ENCODE measurements around the gene STRIP2.

STRIP2 gene

GRCh38 chr7:129461809-129462208, 27.6 kb downstream of the STRIP2 start:
- TF ChIP-seq CTCF (IDR thresholded peaks at IDR 0.05; ENCODE audit: low read depth, low read length, poor library complexity, severe bottlenecking) = no peak
- no peak for TF ChIP-seq EZH2phosphoT487 (IDR thresholded peaks at IDR 0.05; ENCODE audit: borderline replicate concordance, low read length)
- H3F3A ChIP-seq (ENCODE audit: control insufficient read depth, insufficient read depth) = no peaks in the 10 kb centered on the region
- H3K27ac ChIP-seq (ENCODE audit: low read depth, low read length) = no peak overlapping the region
- no peaks in the 10 kb centered on the region for H3K27me3 ChIP-seq (ENCODE audit: control insufficient read depth, low read length)
- no peaks in the 10 kb centered on the region for H3K9me2 ChIP-seq (replicated peaks; ENCODE audit: control insufficient read depth, low read length)
- H3K79me2 ChIP-seq (ENCODE audit: control insufficient read depth, low read length) = no peaks in the 10 kb centered on the region
- no peak overlapping the region for H3K4me2 ChIP-seq (ENCODE audit: low read length)
- H3K4me3 ChIP-seq (ENCODE audit: low read length) = no peak overlapping the region
- H3K36me3 ChIP-seq (ENCODE audit: control insufficient read depth, low read length) = peaks cover 36% of the 10 kb centered on the region
- no peaks in the 10 kb centered on the region for H3K9me3 ChIP-seq (ENCODE audit: control insufficient read depth, insufficient read depth, low read length)
- H3K4me1 ChIP-seq (ENCODE audit: control insufficient read depth, low read length) = no peaks in the 10 kb centered on the region
- no peaks in the 10 kb centered on the region for H4K20me1 ChIP-seq (ENCODE audit: control insufficient read depth, insufficient read depth, low read depth, low read length)

- H3K27ac ChIP-seq (ENCODE audit: low read depth, low read length) = no peak overlapping the region
- no peaks in the 10 kb centered on the region for H3K27me3 ChIP-seq (ENCODE audit: control insufficient read depth, low read length)
- H3K79me2 ChIP-seq (ENCODE audit: control insufficient read depth, low read length) = no peaks in the 10 kb centered on the region
- no peaks in the 10 kb centered on the region for H3K9me3 ChIP-seq (ENCODE audit: control insufficient read depth, insufficient read depth, low read length)
- H3K36me3 ChIP-seq (ENCODE audit: control insufficient read depth, low read length) = peaks cover 33% of the 10 kb centered on the region
- H3K4me3 ChIP-seq (ENCODE audit: low read length) = no peak overlapping the region
- no peaks in the 10 kb centered on the region for H3K9me2 ChIP-seq (replicated peaks; ENCODE audit: control insufficient read depth, low read length)
- no peak overlapping the region for H3K4me2 ChIP-seq (ENCODE audit: low read length)
- no peaks in the 10 kb centered on the region for H4K20me1 ChIP-seq (ENCODE audit: control insufficient read depth, insufficient read depth, low read depth, low read length)
- TF ChIP-seq EZH2phosphoT487 (IDR thresholded peaks at IDR 0.05; ENCODE audit: borderline replicate concordance, low read length) (no peak), CTCF (IDR thresholded peaks at IDR 0.05; ENCODE audit: low read depth, low read length, poor library complexity, severe bottlenecking) (no peak)
- no peaks in the 10 kb centered on the region for H3F3A ChIP-seq (ENCODE audit: control insufficient read depth, insufficient read depth)
- no peaks in the 10 kb centered on the region for H3K4me1 ChIP-seq (ENCODE audit: control insufficient read depth, low read length)
These were observed 28.2 kb downstream of the STRIP2 start for GRCh38 chr7:129462420-129462819.

- Histone ChIP-seq H3K4me3 (ENCODE audit: low read length) (no peak overlapping the region), H3K36me3 (ENCODE audit: control insufficient read depth, low read length) (peaks cover 27% of the 10 kb centered on the region), H4K20me1 (ENCODE audit: control insufficient read depth, insufficient read depth, low read depth, low read length) (no peaks in the 10 kb centered on the region), H3K4me1 (ENCODE audit: control insufficient read depth, low read length) (no peaks in the 10 kb centered on the region), H3K4me2 (ENCODE audit: low read length) (no peak overlapping the region), H3K27ac (ENCODE audit: low read depth, low read length) (no peak overlapping the region), H3K9me3 (ENCODE audit: control insufficient read depth, insufficient read depth, low read length) (no peaks in the 10 kb centered on the region), H3F3A (ENCODE audit: control insufficient read depth, insufficient read depth) (no peaks in the 10 kb centered on the region), H3K79me2 (ENCODE audit: control insufficient read depth, low read length) (no peaks in the 10 kb centered on the region), H3K9me2 (replicated peaks; ENCODE audit: control insufficient read depth, low read length) (no peaks in the 10 kb centered on the region), H3K27me3 (ENCODE audit: control insufficient read depth, low read length) (no peaks in the 10 kb centered on the region)
- TF ChIP-seq EZH2phosphoT487 (IDR thresholded peaks at IDR 0.05; ENCODE audit: borderline replicate concordance, low read length) = no peak
- TF ChIP-seq CTCF (IDR thresholded peaks at IDR 0.05; ENCODE audit: low read depth, low read length, poor library complexity, severe bottlenecking) = no peak
These were observed 30.0 kb downstream of the STRIP2 start for GRCh38 chr7:129464194-129464593.

- no peaks in the 10 kb centered on the region for H3K79me2 ChIP-seq (ENCODE audit: control insufficient read depth, low read length)
- no peaks in the 10 kb centered on the region for H3F3A ChIP-seq (ENCODE audit: control insufficient read depth, insufficient read depth)
- no peak overlapping the region for H3K4me3 ChIP-seq (ENCODE audit: low read length)
- TF ChIP-seq CTCF (IDR thresholded peaks at IDR 0.05; ENCODE audit: low read depth, low read length, poor library complexity, severe bottlenecking) (no peak), EZH2phosphoT487 (IDR thresholded peaks at IDR 0.05; ENCODE audit: borderline replicate concordance, low read length) (no peak)
- H3K27me3 ChIP-seq (ENCODE audit: control insufficient read depth, low read length) = no peaks in the 10 kb centered on the region
- H3K4me2 ChIP-seq (ENCODE audit: low read length) = no peak overlapping the region
- H4K20me1 ChIP-seq (ENCODE audit: control insufficient read depth, insufficient read depth, low read depth, low read length) = no peaks in the 10 kb centered on the region
- H3K9me3 ChIP-seq (ENCODE audit: control insufficient read depth, insufficient read depth, low read length) = no peaks in the 10 kb centered on the region
- no peaks in the 10 kb centered on the region for H3K9me2 ChIP-seq (replicated peaks; ENCODE audit: control insufficient read depth, low read length)
- H3K4me1 ChIP-seq (ENCODE audit: control insufficient read depth, low read length) = no peaks in the 10 kb centered on the region
- H3K36me3 ChIP-seq (ENCODE audit: control insufficient read depth, low read length) = peaks cover 22% of the 10 kb centered on the region
- H3K27ac ChIP-seq (ENCODE audit: low read depth, low read length) = no peak overlapping the region
These were observed 30.8 kb downstream of the STRIP2 start for GRCh38 chr7:129465080-129465479.
